Hepatocyte (in vitro differentiated cells): ENCODE data around the gene APRT. TPM values are rescaled to one million over a fixed set of nuclear protein-coding genes. Genes with fewer than 3 reads are reported as not detected.
A peak's percentile ranks its signal among the peaks of the same experiment; 100 is the strongest.

Experiments used
- DNase-seq: peaks from one replicate; pipeline ENCODE4 v3.0.0-alpha.2; 2016; ENCODE audit warnings: low spot score
- H2AFZ ChIP-seq: fragments of 200-600 bp; sonication (generic); 2 replicates; pipeline ENCODE4 v1.6.0; 2016; ENCODE audit warnings: antibody characterized with exemption, mild to moderate bottlenecking
- H3K27ac ChIP-seq: fragments of 200-600 bp; sonication (generic); 2 replicates; pipeline ENCODE4 v1.5.1; 2016; ENCODE audit warnings: mild to moderate bottlenecking
- H3K27me3 ChIP-seq: fragments of 200-600 bp; sonication (generic); 2 replicates; pipeline ENCODE4 v1.6.1; 2016
- H3K36me3 ChIP-seq: fragments of 200-600 bp; sonication (generic); replicated peaks from 2 replicates; pipeline ENCODE4 v1.5.1; 2016; ENCODE audit warnings: low read depth; ENCODE audit not compliant: insufficient read depth
- H3K4me1 ChIP-seq: fragments of 200-600 bp; sonication (generic); 2 replicates; pipeline ENCODE4 v1.5.1; 2016; ENCODE audit warnings: mild to moderate bottlenecking, moderate library complexity; ENCODE audit not compliant: insufficient read depth
- H3K4me2 ChIP-seq: fragments of 200-600 bp; sonication (generic); 2 replicates; pipeline ENCODE4 v1.6.0; 2016
- H3K4me3 ChIP-seq: fragments of 200-600 bp; sonication (generic); 2 replicates; pipeline ENCODE4 v1.5.1; 2016; ENCODE audit warnings: mild to moderate bottlenecking
- H3K79me2 ChIP-seq: fragments of 200-600 bp; sonication (generic); 2 replicates; pipeline ENCODE4 v1.6.0; 2017; ENCODE audit warnings: mild to moderate bottlenecking
- H3K9me2 ChIP-seq: fragments of 200-600 bp; sonication (generic); replicated peaks from 2 replicates; pipeline ENCODE4 v1.6.0; 2017; ENCODE audit warnings: mild to moderate bottlenecking; ENCODE audit not compliant: insufficient read depth
- H3K9me3 ChIP-seq: fragments of 200-600 bp; sonication (generic); 2 replicates; pipeline ENCODE4 v1.5.1; 2016; ENCODE audit warnings: low read depth, mild to moderate bottlenecking
- H4K20me1 ChIP-seq: fragments of 200-600 bp; sonication (generic); 2 replicates; pipeline ENCODE4 v1.6.0; 2016; ENCODE audit warnings: mild to moderate bottlenecking; ENCODE audit not compliant: insufficient read depth, poor library complexity, severe bottlenecking
- CTCF ChIP-seq: fragments of 200-600 bp; sonication (generic); IDR thresholded peaks from 2 replicates; pipeline ENCODE4 v1.5.1; 2016; ENCODE audit warnings: antibody characterized with exemption, mild to moderate bottlenecking; ENCODE audit not compliant: poor library complexity
- EZH2 ChIP-seq: fragments of 200-600 bp; sonication (generic); IDR thresholded peaks from 2 replicates; pipeline ENCODE4 v1.6.1; 2016; ENCODE audit warnings: antibody characterized with exemption, mild to moderate bottlenecking, borderline replicate concordance
- EZH2phosphoT487 ChIP-seq: fragments of 200-600 bp; sonication (generic); IDR thresholded peaks from one replicate; pipeline ENCODE4 v1.6.1; 2018; ENCODE audit warnings: antibody characterized with exemption, mild to moderate bottlenecking, low read depth, moderate library complexity; ENCODE audit not compliant: unreplicated experiment, severe bottlenecking
- WGBS: methylation state at CpG from one replicate; pipeline ENCODE4 v1.1.6; 2016; ENCODE audit warnings: low lambda C conversion rate; ENCODE audit errors: missing lambda C conversion rate; 5-methylcytosine and 5-hydroxymethylcytosine counted together
- polyA plus RNA-seq: library from polyadenylated mRNA; unstranded; fragments of >200 nt; fragmentation: Nextera tagmentation; extraction: Ambion mirVana; gene quantifications from 2 replicates; pipeline ENCODE4 v1.2.1, GENCODE V29; 2016
- total RNA-seq: library from RNA; depleted of rRNA; stranded (reverse); fragments of >200 nt; gene quantifications from 2 replicates; pipeline ENCODE4 v1.2.3, GENCODE V29; 2014

APRT gene, protein sequence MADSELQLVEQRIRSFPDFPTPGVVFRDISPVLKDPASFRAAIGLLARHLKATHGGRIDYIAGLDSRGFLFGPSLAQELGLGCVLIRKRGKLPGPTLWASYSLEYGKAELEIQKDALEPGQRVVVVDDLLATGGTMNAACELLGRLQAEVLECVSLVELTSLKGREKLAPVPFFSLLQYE
- 101 and 119 TPM in 2 replicates for total RNA-seq
- 237 and 273 TPM in 2 replicates for polyA plus RNA-seq

- H4K20me1 ChIP-seq: peaks cover 6% of the 10 kb centered on the region
- H2AFZ ChIP-seq: peak within 1 kb of the TSS; percentile 62
- peak within 1 kb of the TSS; percentile 73 for H3K4me3 ChIP-seq
- H3K4me1 ChIP-seq: peaks cover 17% of the 10 kb centered on the region
- peak within 1 kb of the TSS; percentile 92 for H3K27ac ChIP-seq
- peak; percentile 98 for DNase-seq
- H3K4me2 ChIP-seq: peak within 1 kb of the TSS; percentile 89
- no peaks in the 10 kb centered on the region for H3K9me2 ChIP-seq
- H3K9me3 ChIP-seq: no peaks in the 10 kb centered on the region
- under 1% methylated on average over 56 of the region's 84 CpGs for WGBS
- H3K36me3 ChIP-seq: no peaks in the 10 kb centered on the region
- H3K79me2 ChIP-seq: peaks cover 13% of the 10 kb centered on the region
- H3K27me3 ChIP-seq: no peaks in the 10 kb centered on the region
- peak; percentile 40 for TF ChIP-seq CTCF
- no peak for TF ChIP-seq EZH2
These were observed at the start of gene APRT for GRCh38 chr16:88811769-88812512. APRT (minus strand) TSS chr16:88811928; CDS start chr16:88811899, 29 bp downstream.

GRCh38 chr16:88861359-88861758 lies 49.6 kb upstream of the APRT start:
- H3K27me3 ChIP-seq: no peaks in the 10 kb centered on the region
- WGBS: 95% methylated on average over 19 of the region's 19 CpGs
- no peak for DNase-seq
- H3K4me3 ChIP-seq: no peak overlapping the region
- no peaks in the 10 kb centered on the region for H4K20me1 ChIP-seq
- H3K36me3 ChIP-seq: no peaks in the 10 kb centered on the region
- H3K27ac ChIP-seq: no peak overlapping the region
- H3K9me3 ChIP-seq: no peaks in the 10 kb centered on the region
- H3K79me2 ChIP-seq: peaks cover 16% of the 10 kb centered on the region
- TF ChIP-seq CTCF: no peak
- TF ChIP-seq EZH2phosphoT487: no peak
- TF ChIP-seq EZH2: no peak
- H2AFZ ChIP-seq: no peak overlapping the region
- H3K4me1 ChIP-seq: peaks cover 7% of the 10 kb centered on the region
- no peaks in the 10 kb centered on the region for H3K9me2 ChIP-seq
- H3K4me2 ChIP-seq: no peak overlapping the region

- no peak for TF ChIP-seq EZH2phosphoT487
- no peak for TF ChIP-seq CTCF
- TF ChIP-seq EZH2: no peak
These were observed 47.8 kb upstream of the APRT start for GRCh38 chr16:88859381-88860091.

More at GRCh38 chr16:88859381-88860091, 47.8 kb upstream of the APRT start:
- Histone ChIP-seq H3K9me3 (no peaks in the 10 kb centered on the region), H3K9me2 (no peaks in the 10 kb centered on the region), H3K79me2 (peaks cover 27% of the 10 kb centered on the region), H3K4me1 (peaks cover 11% of the 10 kb centered on the region), H2AFZ (no peak overlapping the region), H3K27me3 (no peaks in the 10 kb centered on the region), H3K4me3 (no peak overlapping the region), H3K4me2 (no peak overlapping the region), H3K36me3 (no peaks in the 10 kb centered on the region), H3K27ac (no peak overlapping the region), H4K20me1 (peaks cover 3% of the 10 kb centered on the region)
- DNase-seq: no peak
- 98% methylated on average over 20 of the region's 20 CpGs for WGBS
